OCI-LY7 (cell line): ENCODE measurements around the gene PRKG1. TPM values are rescaled to one million over a fixed set of nuclear protein-coding genes. Genes with fewer than 3 reads are reported as not detected.
"Not testable (repeated sequence)": the region's sequence is repeated elsewhere in the genome, so short reads cannot be mapped to it uniquely, and the experiment has no call there.

Source experiments
- BruUV-seq: library from RNA; stranded (reverse); fragments of 400-500 nt; replicated peaks from 2 replicates; lab custom pipeline; 2021; lab: Mats Ljungman, UMichigan
- CTCF ChIA-PET: fragments of 300-600 bp; sonication (Branson Sonifier 250); formaldehyde crosslinking; loops from one replicate; lab custom pipeline; 2022; ENCODE audit warnings: antibody characterized with exemption; ENCODE audit not compliant: unreplicated experiment; lab: Charles Lee
- POLR2A ChIA-PET: fragments of 300-600 bp; sonication (Branson Sonifier 250); formaldehyde crosslinking; loops from one replicate; lab custom pipeline; 2022; ENCODE audit warnings: antibody characterized with exemption; lab: Charles Lee
- DNase-seq: peaks from one replicate; pipeline ENCODE4 v3.0.0-alpha.2; 2015; ENCODE audit warnings: low spot score
- H2AFZ ChIP-seq: fragments of 200-600 bp; sonication (generic), shearing (Covaris generic); 2 replicates; pipeline ENCODE4 v1.6.1; 2014; ENCODE audit warnings: mild to moderate bottlenecking, antibody characterized with exemption, low read length, moderate library complexity
- H3K27ac ChIP-seq: fragments of 200-600 bp; sonication (generic); 2 replicates; pipeline ENCODE4 v1.5.1; 2014; ENCODE audit warnings: mixed run types, low read depth, mild to moderate bottlenecking, moderate library complexity, low read length, inconsistent platforms; ENCODE audit not compliant: poor library complexity, severe bottlenecking
- H3K36me3 ChIP-seq: fragments of 200-600 bp; sonication (generic); 2 replicates; pipeline ENCODE4 v1.6.1; 2014; ENCODE audit warnings: mild to moderate bottlenecking, antibody characterized with exemption, low read length, moderate library complexity, mixed read lengths; ENCODE audit not compliant: insufficient read depth
- H3K4me1 ChIP-seq: fragments of 200-600 bp; sonication (generic); 2 replicates; pipeline ENCODE4 v1.5.1; 2014; ENCODE audit warnings: mild to moderate bottlenecking, low read length; ENCODE audit not compliant: insufficient read depth, poor library complexity, severe bottlenecking
- H3K4me2 ChIP-seq: fragments of 200-600 bp; sonication (generic); 2 replicates; pipeline ENCODE4 v1.6.1; 2014; ENCODE audit warnings: mild to moderate bottlenecking, low read length
- H3K4me3 ChIP-seq: fragments of 200-600 bp; sonication (generic); 2 replicates; pipeline ENCODE4 v1.5.1; 2014; ENCODE audit warnings: mild to moderate bottlenecking, low read depth, low read length; ENCODE audit not compliant: poor library complexity, severe bottlenecking
- H3K79me2 ChIP-seq: fragments of 200-600 bp; sonication (generic); 2 replicates; pipeline ENCODE4 v1.6.1; 2016; ENCODE audit warnings: low read depth, mild to moderate bottlenecking, low read length, moderate library complexity, mixed read lengths; ENCODE audit not compliant: insufficient read depth
- H3K9me2 ChIP-seq: fragments of 200-600 bp; sonication (generic); 2 replicates; pipeline ENCODE4 v1.6.1; 2016; ENCODE audit warnings: mild to moderate bottlenecking, low read length, mixed read lengths; ENCODE audit not compliant: insufficient read depth
- H3K9me3 ChIP-seq: fragments of 200-600 bp; sonication (generic); 2 replicates; pipeline ENCODE4 v1.6.1; 2014; ENCODE audit warnings: mild to moderate bottlenecking, mixed run types, low read length, mixed read lengths
- H4K20me1 ChIP-seq: fragments of 200-600 bp; sonication (generic); 2 replicates; pipeline ENCODE4 v1.6.1; 2014; ENCODE audit warnings: mild to moderate bottlenecking, antibody characterized with exemption, low read length, moderate library complexity, mixed read lengths; ENCODE audit not compliant: insufficient read depth
- EZH2phosphoT487 ChIP-seq: fragments of 200-600 bp; sonication (generic); IDR thresholded peaks from 2 replicates; pipeline ENCODE4 v1.6.1; 2018; ENCODE audit warnings: low read depth, borderline replicate concordance, mild to moderate bottlenecking, mixed run types, antibody characterized with exemption, low read length, moderate library complexity, mixed read lengths
- intact Hi-C: fragments of 100-400 bp; cut with micrococcal nuclease; formaldehyde crosslinking; loops from one replicate; pipeline ENCODE4 v1.10.0; 2022; ENCODE audit not compliant: unreplicated experiment
- total RNA-seq, 2 experiments: library from RNA; depleted of rRNA in 1 of 2; stranded (reverse); fragments of >200 nt in 1 of 2; shearing (Covaris generic) in 1 of 2; gene quantifications; 2 replicates each; pipeline ENCODE4 v1.2.3, GENCODE V29; 2014 to 2022
- TF ChIP-seq, protein P1 (sequence below): fragments of 200-600 bp; sonication (generic); conservative IDR thresholded peaks from 2 replicates; pipeline ENCODE4 v1.5.1; 2014; ENCODE audit warnings: mild to moderate bottlenecking, antibody characterized with exemption, low read length, moderate library complexity, mixed read lengths

PRKG1 gene
- total RNA-seq, 2 experiments from 2014 or later = not detected

DNA sequence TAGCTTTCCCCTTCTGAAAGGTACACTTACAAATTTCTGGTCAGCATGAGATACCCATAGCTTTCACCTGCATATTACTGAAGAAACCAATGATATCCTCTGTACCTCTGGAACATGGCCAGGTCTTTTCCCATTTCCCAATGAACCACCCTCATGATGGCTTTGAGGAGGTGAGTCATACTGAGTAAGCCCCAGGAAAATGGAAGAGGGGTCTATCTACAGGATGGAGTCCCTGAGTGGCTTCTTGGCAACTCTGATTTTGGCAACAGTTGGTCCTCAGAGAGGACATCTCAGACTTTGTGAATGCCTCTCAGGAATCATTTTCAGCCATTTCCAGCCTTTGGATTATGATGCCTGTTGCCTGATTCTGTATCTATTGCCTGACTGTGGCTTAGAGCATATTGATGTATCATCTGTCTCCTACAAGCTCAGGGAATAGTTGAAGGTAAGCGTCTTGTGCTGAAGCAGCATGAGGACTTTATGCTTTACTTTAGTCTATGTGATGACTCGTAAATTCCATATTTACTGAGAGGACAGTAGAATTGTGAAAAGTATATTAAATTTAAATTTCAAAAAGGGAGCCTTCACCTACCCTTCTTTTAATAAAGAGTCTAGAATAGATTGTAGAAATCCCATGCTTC is 1155.1 kb downstream of the PRKG1 start:
- H3K4me3 ChIP-seq = no peak overlapping the region
- no peaks in the 10 kb centered on the region for H3K4me1 ChIP-seq
- CTCF ChIA-PET = no interaction called here
- POLR2A ChIA-PET = no interaction called here
- H3K9me3 ChIP-seq = no peaks in the 10 kb centered on the region
- no peak overlapping the region for H3K27ac ChIP-seq
- BruUV-seq = no TSS peak
- H4K20me1 ChIP-seq = no peaks in the 10 kb centered on the region
- DNase-seq = no peak
- no peak overlapping the region for H2AFZ ChIP-seq
- no peaks in the 10 kb centered on the region for H3K9me2 ChIP-seq
- no peaks in the 10 kb centered on the region for H3K36me3 ChIP-seq
- no peaks in the 10 kb centered on the region for H3K79me2 ChIP-seq
- H3K4me2 ChIP-seq = no peak overlapping the region
- intact Hi-C loops = no loop called here
- TF ChIP-seq, protein P1, sequence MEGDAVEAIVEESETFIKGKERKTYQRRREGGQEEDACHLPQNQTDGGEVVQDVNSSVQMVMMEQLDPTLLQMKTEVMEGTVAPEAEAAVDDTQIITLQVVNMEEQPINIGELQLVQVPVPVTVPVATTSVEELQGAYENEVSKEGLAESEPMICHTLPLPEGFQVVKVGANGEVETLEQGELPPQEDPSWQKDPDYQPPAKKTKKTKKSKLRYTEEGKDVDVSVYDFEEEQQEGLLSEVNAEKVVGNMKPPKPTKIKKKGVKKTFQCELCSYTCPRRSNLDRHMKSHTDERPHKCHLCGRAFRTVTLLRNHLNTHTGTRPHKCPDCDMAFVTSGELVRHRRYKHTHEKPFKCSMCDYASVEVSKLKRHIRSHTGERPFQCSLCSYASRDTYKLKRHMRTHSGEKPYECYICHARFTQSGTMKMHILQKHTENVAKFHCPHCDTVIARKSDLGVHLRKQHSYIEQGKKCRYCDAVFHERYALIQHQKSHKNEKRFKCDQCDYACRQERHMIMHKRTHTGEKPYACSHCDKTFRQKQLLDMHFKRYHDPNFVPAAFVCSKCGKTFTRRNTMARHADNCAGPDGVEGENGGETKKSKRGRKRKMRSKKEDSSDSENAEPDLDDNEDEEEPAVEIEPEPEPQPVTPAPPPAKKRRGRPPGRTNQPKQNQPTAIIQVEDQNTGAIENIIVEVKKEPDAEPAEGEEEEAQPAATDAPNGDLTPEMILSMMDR = no peak
- no peak for TF ChIP-seq EZH2phosphoT487

DNA sequence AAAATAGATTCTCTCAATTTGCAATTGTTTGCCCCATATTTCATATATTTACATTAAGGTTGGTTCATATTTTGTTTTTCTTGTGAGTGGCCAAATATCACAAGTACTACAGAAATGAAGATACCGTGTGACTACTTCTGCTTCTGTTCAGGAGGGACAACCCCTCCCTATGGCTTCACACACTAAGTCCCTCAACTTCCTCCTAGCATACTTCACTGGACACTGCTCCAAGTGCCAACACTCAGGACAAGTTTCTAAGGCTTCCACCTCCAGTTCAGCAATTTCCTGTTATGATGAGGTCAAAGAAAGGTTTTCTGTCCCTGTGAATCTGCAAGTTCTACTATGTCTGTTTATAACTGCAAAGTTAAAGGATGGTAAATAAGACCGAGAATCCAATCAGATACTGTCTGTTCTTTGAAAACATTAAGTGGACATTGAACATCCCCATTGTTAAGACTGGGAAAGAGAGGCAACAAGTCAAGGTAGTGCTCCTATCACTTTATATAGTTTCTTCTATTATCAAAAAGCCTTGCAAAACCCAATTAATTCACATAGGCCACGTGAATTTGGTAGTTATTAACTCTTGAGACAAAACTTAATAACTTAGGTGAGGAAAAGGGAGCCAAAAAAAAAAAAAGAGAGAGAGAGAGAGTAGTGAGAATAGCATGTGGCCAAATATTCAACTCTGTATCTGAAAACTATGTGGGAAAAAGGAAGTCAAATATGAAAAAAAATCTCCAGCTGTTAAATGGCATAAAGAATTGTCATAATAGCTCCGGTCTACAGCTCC is 1158.5 kb downstream of the PRKG1 start:
- Histone ChIP-seq H3K79me2 (no peaks in the 10 kb centered on the region), H3K9me3 (no peaks in the 10 kb centered on the region), H4K20me1 (no peaks in the 10 kb centered on the region), H3K4me1 (no peaks in the 10 kb centered on the region), H3K36me3 (no peaks in the 10 kb centered on the region), H3K4me2 (no peak overlapping the region), H2AFZ (no peak overlapping the region), H3K27ac (no peak overlapping the region), H3K9me2 (no peaks in the 10 kb centered on the region), H3K4me3 (no peak overlapping the region)
- ChIA-PET CTCF (no interaction called here), POLR2A (no interaction called here)
- TF ChIP-seq, protein P1 = no peak
- no peak for TF ChIP-seq EZH2phosphoT487
- DNase-seq = no peak
- intact Hi-C loops = no loop called here
- BruUV-seq = no TSS peak

DNA sequence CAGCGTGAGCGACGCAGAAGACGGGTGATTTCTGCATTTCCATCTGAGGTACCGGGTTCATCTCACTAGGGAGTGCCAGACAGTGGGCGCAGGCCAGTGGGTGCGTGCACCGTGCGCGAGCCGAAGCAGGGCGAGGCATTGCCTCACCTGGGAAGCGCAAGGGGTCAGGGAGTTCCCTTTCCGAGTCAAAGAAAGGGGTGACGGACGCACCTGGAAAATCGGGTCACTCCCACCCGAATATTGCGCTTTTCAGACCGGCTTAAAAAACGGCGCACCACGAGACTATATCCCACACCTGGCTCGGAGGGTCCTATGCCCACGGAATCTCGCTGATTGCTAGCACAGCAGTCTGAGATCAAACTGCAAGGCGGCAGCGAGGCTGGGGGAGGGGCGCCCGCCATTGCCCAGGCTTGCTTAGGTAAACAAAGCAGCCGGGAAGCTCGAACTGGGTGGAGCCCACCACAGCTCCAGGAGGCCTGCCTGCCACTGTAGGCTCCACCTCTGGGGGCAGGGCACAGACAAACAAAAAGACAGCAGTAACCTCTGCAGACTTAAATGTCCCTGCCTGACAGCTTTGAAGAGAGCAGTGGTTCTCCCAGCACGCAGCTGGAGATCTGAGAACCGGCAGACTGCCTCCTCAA is 1159.2 kb downstream of the PRKG1 start:
- CTCF ChIA-PET, DNase-seq, H3K4me2 ChIP-seq, intact Hi-C loops, H3K79me2 ChIP-seq, H3K27ac ChIP-seq, H3K4me1 ChIP-seq, H3K4me3 ChIP-seq, H3K9me3 ChIP-seq, POLR2A ChIA-PET, H3K36me3 ChIP-seq, H2AFZ ChIP-seq, H3K9me2 ChIP-seq, H4K20me1 ChIP-seq, BruUV-seq: not testable (repeated sequence)
